GM18861 (cell line): ENCODE measurements around the gene RFX4.

Experiments
- ATAC-seq: cut with Tn5 transposase; IDR thresholded peaks from one replicate; pipeline ENCODE4 v1.9.1; 2021; ENCODE audit not compliant: unreplicated experiment

The RFX4 gene

GRCh38 chr12:106758349-106759110, 175.7 kb downstream of the RFX4 start:
- no peak for ATAC-seq

DNA sequence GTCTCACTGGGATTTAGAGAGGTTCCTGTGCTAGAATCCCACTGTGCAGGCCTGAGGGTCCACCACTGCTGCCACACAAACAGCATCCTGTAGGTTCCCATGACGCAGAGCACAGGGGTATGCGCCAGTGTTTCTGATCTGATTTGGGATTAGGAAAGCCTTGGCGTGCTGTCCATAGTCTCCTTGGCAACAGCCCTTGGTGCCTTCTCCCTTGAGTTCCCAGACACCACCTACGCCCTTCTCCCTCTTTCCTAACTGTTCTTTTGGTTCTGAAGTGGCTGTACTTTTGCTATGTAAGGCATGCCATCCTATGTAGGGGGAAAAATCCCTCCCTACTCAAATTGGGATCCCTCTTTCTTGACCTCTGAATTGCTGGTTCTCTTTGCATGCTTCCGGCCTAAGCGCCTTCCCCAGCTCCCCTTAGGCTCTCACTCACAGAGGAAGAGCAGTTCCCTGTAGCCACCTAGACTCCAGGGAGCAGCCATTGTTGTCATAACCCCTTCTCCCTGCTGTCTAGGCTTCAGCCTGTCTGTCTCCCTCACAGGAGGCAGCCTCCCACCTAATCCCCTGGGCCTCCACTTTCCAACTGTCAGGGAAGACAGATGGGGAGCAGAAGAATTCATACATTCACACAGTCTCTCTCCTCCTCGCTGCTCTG, 176.9 kb downstream of the RFX4 start:
- ATAC-seq: no peak

DNA sequence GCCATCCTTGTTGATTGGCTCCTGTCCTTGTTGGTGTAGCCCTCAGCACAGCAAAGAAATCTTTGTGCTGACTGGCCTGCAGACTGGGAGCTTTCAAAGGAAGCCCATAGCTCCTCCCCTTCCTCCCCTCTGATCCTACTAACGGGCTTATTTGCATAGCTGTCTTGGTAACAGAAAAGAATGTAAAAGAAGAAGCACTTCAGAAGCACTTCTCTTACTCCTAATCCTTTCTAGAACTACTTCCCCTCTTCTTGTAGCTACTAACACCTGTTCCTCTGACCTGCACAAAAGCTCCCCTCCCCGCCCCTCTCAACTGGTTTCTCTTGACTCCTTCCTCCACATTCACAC, 177.4 kb downstream of the RFX4 start:
- peak; percentile 97 for ATAC-seq

DNA sequence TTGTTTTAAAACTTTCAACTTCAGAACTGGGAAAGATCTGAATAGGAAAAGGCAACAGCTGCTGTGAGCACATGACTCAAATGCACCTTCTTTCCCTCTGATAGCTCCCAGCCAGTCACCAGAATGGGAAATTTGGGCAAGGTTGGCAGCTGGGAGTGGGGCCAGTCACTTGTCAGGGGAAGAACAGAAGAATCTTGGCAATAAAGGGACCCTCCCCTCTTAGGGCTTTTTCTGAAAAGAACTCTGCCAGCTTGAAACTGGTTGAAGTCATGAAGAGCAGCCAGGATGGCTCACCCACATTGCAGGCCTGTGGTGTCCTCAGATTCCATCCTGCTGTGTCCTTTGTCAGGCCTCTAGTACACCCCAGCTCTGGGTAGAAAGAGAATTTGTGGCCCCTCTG, 181.4 kb downstream of the RFX4 start:
- no peak for ATAC-seq

DNA sequence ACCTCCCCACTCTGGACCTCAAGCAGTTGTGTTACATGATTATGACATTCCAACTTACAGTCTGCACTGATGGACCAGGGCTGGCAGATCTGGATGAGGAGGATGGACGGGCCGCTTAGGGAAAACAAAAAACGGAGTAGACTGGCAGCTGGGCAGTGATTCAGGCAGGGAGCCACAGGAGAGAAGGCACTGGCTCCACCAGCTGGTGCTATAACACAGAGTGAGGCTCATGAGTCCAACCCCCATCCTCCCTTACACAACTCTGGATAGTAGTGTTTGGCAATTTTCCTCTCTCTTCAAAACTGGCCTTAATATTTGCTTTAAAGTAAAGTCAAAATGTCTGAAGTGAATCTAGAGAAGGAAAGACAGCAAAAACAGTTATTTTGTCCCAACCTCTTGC, 181.9 kb downstream of the RFX4 start:
- ATAC-seq: no peak

DNA sequence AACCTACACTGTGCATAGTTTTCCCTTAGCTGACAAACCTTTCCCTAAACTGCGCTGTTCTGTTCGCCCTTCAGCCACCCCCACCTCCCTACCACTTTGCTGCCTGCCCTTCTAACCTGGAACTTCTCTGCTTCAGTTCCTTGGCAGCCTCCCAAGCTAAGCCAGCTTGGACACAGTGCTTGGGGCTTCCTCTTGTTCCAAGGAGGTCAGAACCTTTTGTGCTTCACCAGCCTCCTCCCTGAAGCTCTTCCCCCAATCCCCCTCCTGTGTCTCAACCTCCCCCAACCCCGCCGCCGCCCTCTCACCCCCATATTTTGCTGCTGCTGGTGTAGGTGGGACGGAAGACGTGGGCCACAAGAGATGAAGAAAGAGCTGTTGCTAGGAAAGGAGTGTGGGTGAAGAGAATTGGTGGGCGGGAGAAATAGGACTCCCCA, 183.6 kb downstream of the RFX4 start:
- no peak for ATAC-seq

GRCh38 chr12:106767206-106767605, 184.4 kb downstream of the RFX4 start:
- ATAC-seq: no peak

DNA sequence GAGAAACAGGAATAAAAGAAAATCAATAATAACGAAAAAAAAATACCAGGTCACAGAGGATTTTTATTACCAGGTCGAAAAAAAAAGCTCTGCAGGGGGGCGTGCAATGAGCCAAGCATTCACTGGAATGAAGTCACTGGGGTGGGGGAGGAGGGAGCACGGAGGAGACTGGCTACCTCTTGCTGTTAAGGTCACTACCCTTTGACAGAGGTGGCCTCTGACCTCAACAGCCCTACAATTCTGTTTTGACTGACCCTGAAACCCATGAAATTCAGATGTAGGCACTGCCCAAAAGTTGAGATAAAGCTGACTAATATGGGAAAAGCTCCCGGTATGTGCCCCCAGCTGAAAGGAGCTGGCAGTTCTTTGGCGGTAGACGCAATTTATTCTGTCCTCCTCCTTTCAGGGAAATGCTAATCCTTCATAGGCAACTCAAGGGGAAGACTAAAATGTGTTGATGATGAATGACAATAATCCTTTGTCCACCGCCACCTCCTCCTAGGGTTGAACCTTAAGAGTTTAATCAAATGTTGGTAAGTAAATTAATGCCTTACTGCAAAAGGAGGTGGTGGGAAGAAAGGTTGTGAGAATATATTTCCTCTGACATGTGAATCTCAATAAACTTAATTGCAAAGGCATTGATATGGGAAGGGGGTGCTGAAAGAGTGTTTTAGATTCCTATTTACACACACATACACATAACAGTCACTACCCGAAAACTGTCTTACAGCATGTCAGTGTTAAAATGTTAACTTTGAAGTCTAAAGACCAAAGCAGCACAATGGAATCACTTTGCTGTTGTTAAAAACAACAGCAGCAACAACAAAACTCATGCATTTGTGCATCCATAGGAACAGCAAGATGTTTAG, 185.4 kb downstream of the RFX4 start:
- ATAC-seq: no peak

DNA sequence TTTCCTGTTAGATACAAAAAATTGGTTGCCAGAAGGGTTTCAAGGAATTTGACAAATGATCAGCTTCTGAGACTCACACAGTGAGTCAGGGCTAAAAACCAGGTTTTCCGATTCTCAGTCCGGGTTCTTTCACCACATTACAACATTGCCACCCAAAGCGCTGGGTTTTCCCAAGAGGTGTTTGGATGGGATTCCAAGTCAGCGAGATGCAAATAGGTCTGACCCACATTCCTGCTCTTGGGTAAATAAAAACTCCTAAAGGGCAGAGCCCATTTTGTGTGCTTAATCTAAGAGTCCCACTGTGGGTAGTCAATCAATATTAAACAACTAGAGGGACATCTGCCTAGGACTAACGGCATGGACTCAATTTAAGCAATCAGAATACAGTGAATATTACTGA, 186.3 kb downstream of the RFX4 start:
- ATAC-seq: no peak

GRCh38 chr12:106769546-106769945, 186.7 kb downstream of the RFX4 start:
- ATAC-seq: no peak

GRCh38 chr12:106771425-106771824, 188.6 kb downstream of the RFX4 start:
- no peak for ATAC-seq

DNA sequence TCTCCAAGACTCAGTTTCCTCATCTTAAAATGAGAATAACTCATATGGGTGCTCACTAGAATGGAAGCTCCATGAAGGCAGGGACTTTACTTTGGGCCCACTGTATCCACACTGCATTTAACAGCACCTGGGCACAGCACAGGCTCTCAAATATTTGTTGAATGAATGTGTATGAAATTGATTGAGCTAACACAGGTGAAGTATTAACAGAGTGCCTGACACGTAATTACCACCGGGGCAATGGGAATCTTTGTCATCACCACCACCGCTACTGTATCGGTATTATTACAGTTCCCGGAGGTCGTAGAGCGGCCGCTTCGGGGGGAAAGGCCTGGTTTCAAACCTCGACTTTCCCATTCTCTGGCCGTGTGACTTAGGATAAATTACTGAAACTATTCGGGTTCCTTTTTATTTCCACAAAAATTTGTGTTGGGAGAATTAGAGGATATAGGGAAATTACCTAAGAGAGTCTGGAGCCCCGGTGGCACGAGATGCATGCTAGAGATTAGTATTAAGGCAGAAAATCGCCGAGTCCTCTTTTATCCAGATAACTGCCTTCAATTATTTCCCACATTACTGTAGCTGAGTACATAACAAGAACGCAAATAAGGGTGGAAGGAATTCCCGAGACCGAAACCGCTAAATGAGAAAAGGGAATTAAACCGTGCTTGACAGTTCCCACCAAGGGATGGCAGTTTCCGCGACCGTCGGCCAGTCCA, 190.6 kb downstream of the RFX4 start:
- ATAC-seq: no peak

DNA sequence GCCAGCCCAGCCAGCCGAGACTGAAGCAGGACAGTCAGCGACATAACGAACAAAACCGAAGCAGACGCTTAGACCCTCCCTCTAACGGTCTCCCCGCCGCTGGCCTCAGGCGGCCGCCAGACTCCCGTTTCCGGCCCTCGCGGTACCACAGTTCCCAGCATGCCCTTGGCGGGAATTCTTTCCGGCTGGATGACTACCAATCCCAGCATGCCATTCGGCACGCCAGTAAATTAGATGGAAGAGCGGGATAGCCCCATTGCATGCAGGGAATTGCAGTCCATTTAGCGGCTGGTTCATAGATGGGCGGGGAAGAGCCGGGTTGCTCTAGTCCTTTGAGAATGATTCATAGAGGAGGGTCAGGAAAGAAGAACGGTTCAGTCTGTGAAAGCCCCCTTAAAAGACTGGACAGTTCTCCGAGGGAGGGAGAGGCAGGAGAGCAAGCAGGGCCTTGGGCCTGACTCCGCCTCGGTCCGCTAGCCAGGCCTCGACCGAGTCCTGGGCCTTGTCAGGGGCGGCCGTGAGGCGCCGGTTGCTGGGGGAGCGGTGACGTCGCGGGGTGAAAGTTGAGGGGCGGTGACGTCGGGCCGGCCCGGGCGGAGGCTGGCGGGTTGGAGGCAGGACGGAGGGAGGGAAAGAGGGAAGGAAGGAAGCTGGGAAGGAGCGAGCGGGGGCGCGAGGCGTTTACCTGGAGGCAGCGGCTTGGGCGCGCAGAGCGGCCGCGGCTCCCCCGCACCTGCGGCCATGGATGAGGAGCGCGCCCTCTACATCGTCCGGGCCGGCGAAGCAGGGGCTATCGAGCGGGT, 191.4 kb downstream of the RFX4 start, which contains the start of gene RIC8B:
Gene RIC8B (plus strand): TSS at position 678 of the 803 bp plus-strand sequence. CDS start 64 bp downstream, at position 742.
- ATAC-seq: peak; percentile 82

DNA sequence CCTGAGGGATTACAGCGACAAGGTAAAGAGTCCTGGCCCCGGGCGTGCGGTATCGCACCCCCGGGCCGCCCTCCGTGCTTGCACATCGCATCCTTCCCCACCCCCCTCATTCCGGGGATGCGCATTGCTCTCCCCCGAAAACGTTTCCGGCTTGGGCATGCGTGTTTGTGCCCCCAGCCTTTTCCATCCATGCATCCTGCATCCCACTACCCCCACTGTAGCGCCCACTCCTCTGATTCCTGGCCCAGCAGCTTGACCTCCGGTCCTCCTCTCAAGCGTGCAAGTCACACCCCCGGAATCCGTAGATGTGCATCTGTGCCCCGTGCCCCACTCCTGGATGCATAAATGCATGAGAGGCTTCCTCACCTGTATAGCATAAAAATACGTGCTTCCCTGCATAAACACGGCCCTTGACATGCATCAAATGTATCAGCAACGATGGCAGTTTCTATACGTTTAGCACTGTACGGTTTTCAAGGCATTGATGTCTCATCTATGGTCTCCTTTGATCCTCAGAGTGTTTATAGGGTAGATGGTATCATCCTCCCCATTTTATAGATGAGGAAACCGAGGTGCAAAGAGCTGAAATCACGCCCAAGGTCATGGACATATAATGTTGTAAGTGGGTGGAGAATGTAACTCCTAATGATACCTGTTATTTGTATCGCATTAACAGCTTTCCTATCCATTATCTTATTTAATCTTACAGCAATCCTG, 192.2 kb downstream of the RFX4 start:
- no peak for ATAC-seq

DNA sequence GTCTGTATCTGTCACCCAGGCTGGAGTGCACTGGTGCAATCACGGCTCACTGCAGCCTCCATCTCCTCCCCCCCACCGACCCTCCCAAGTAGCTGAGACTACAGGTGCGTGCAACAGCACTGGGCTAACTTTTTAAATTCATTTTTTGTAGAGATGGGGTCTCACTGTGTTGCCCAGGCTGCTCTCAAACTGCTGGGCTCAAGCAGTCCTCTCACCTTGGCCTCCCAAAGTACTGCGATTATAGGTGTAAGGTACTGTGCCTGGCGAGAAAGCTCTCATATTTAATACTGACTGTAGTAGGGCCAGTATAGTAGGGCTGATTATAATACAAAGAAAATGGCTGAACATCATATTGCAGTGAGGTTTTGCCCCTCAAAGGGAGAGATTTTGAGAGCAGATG, 194.1 kb downstream of the RFX4 start:
- ATAC-seq: no peak

DNA sequence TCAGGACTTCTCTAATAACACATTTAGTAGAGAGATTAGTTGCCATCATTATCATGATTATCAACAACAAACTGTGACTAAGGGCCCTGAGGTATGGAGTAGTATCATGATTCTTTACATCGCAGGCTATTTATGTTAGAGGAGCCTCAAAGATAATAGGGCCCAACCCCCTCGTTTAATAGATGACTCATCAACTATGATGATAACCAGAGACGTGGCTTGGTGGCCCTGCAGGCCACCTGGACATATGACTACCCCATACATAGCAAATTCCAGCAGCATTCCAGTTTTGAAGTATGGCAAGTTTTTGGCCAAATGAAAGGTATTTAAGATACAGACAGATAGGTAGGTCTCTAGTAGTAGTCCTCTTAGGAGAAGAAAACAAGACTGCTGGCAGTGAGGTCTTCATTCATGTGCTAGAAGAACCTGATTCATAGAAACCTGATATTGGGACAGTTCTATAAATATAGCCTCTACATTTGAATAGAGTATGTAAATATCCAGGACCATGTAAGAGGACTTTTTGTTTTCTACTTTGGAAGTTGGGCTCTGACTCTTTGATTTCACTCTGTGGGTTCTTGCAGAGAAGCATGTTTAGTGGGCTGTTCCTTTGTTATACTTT, 197.3 kb downstream of the RFX4 start:
- no peak for ATAC-seq

- no peak for ATAC-seq
These were observed 199.8 kb downstream of the RFX4 start for GRCh38 chr12:106782619-106783018.

GRCh38 chr12:106783515-106783914, 200.7 kb downstream of the RFX4 start:
- ATAC-seq: no peak

GRCh38 chr12:106790020-106790419, 207.2 kb downstream of the RFX4 start:
- peak; percentile 42 for ATAC-seq
